Keratinocyte (primary cell): ENCODE measurements around the gene CISD1. TPM values are rescaled to one million over a fixed set of nuclear protein-coding genes. Genes with fewer than 3 reads are reported as not detected.

Experiments
- DNase-seq: peaks from one replicate; pipeline ENCODE4 v3.0.0-alpha.2; 2011; ENCODE audit warnings: low read depth, missing footprints, low spot score
- FAIRE-seq: peaks from 2 replicates; lab custom pipeline; 2011; peaks lifted over from hg19 to GRCh38; lab: Jason Lieb, UNC
- H2AFZ ChIP-seq: 2 replicates; pipeline ENCODE4 v1.6.0; 2012; ENCODE audit warnings: low read length, control low read depth, inconsistent platforms; ENCODE audit not compliant: control insufficient read depth
- H3K27ac ChIP-seq: 2 replicates; pipeline ENCODE4 v1.5.1; 2011; ENCODE audit warnings: low read length; ENCODE audit not compliant: control insufficient read depth, insufficient read depth
- H3K27me3 ChIP-seq: 3 replicates; pipeline ENCODE4 v1.6.0; 2011; ENCODE audit warnings: low read length; ENCODE audit not compliant: control insufficient read depth, insufficient read depth; ENCODE audit errors: extremely low read depth
- H3K36me3 ChIP-seq, 2 experiments: 2 replicates in 1 of 2; 3 replicates in 1 of 2; pipeline ENCODE4 v1.5.1; 2011; ENCODE audit warnings: low read length in 2 of 2, mild to moderate bottlenecking in 1 of 2; ENCODE audit not compliant: control insufficient read depth in 2 of 2, insufficient read depth in 2 of 2; ENCODE audit errors: extremely low read depth in 1 of 2
- H3K4me1 ChIP-seq: 3 replicates; pipeline ENCODE4 v1.5.1; 2011; ENCODE audit warnings: low read length; ENCODE audit not compliant: control insufficient read depth, insufficient read depth; ENCODE audit errors: extremely low read depth
- H3K4me2 ChIP-seq: 3 replicates; pipeline ENCODE4 v1.6.0; 2011; ENCODE audit warnings: low read depth, low read length; ENCODE audit not compliant: control insufficient read depth, insufficient read depth; ENCODE audit errors: extremely low read depth
- H3K4me3 ChIP-seq, 3 experiments: fragments of 200-600 bp in 1 of 3; sonication (generic) in 1 of 3; 2 replicates in 2 of 3; 3 replicates in 1 of 3; pipeline ENCODE4 v1.5.1; 2011 to 2016; ENCODE audit warnings: low read length in 3 of 3, mild to moderate bottlenecking in 3 of 3, control low read depth in 2 of 3, inconsistent platforms in 1 of 3, low read depth in 1 of 3, mixed read lengths in 1 of 3, mixed run types in 1 of 3, moderate library complexity in 1 of 3; ENCODE audit not compliant: control insufficient read depth in 2 of 3, insufficient read depth in 2 of 3; ENCODE audit errors: extremely low read depth in 1 of 3
- H3K79me2 ChIP-seq: 2 replicates; pipeline ENCODE4 v1.6.0; 2012; ENCODE audit warnings: low read length; ENCODE audit not compliant: control insufficient read depth, insufficient read depth
- H3K9ac ChIP-seq: 3 replicates; pipeline ENCODE4 v1.6.0; 2011; ENCODE audit warnings: low read length; ENCODE audit not compliant: control insufficient read depth, insufficient read depth; ENCODE audit errors: extremely low read depth
- H3K9me1 ChIP-seq: 3 replicates; pipeline ENCODE4 v1.6.0; 2011; ENCODE audit warnings: low read length; ENCODE audit not compliant: control insufficient read depth, insufficient read depth; ENCODE audit errors: extremely low read depth
- H3K9me3 ChIP-seq: 2 replicates; pipeline ENCODE4 v1.5.1; 2012; ENCODE audit warnings: low read depth, low read length; ENCODE audit not compliant: control insufficient read depth
- H4K20me1 ChIP-seq: 3 replicates; pipeline ENCODE4 v1.6.0; 2011; ENCODE audit warnings: low read length; ENCODE audit not compliant: control insufficient read depth, insufficient read depth; ENCODE audit errors: extremely low read depth
- EZH2 ChIP-seq: IDR thresholded peaks from one replicate; pipeline ENCODE4 v1.6.1; 2012; ENCODE audit warnings: inconsistent platforms, mild to moderate bottlenecking, low read length, moderate library complexity
- dilution Hi-C: fragments of 300-500 bp; cut with MboI; formaldehyde crosslinking; loops from one replicate; pipeline ENCODE4 v1.7.0; 2020; ENCODE audit warnings: low sequenced_read_pairs; ENCODE audit not compliant: extremely low pct_ligation_motif_present
- polyA plus RNA-seq, 5 experiments: library from polyadenylated mRNA; depleted of rRNA in 3 of 5; stranded (reverse) in 3 of 5; stranded (forward) in 1 of 5; unstranded in 1 of 5; fragments of >200 nt; gene quantifications; 1 replicate in 1 of 5; 2 replicates in 3 of 5; 3 replicates in 1 of 5; pipeline versions ENCODE4 v1.2.1 to v1.2.3, GENCODE V29; 2011 to 2012; ENCODE audit warnings: missing spikeins in 2 of 5, low read depth in 1 of 5, low replicate concordance in 1 of 5
- TF ChIP-seq, protein P1 (sequence below), 3 experiments: IDR thresholded peaks in 1 of 3; conservative IDR thresholded peaks in 1 of 3; optimal IDR thresholded peaks in 1 of 3; 2 replicates in 2 of 3; 3 replicates in 1 of 3; pipeline versions ENCODE3 to v1.5.1; 2011; ENCODE audit warnings: low read length in 3 of 3, mild to moderate bottlenecking in 3 of 3, moderate library complexity in 2 of 3, control low read depth in 1 of 3, inconsistent platforms in 1 of 3; ENCODE audit not compliant: insufficient read depth in 2 of 3; ENCODE audit errors: extremely low read depth in 1 of 3

The CISD1 gene
- polyA plus RNA-seq, 1 donor (not counting 4 experiments of a cell fraction or from before 2014, with no cell fraction given), result 81.7 TPM

DNA sequence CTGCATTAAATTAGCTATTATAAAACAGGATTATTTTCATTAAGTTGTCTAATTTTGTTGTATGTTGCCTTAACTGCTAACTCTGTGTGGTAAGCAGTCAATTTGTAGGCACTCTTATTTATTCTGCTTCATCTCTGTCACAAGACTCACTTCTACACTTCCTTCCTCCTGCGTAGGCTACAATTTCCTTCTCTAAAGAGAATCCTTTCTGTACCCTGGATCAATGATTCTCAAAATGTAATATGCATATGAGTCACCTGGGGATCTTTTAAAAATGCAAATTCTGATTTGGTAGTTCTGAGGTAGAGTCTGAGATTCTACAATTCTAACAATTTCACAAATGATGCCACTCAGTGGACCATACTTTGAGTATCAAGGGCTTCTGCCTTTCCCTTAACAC lies 61.5 kb downstream of the CISD1 start:
- FAIRE-seq, result no peak
- Histone ChIP-seq H3K36me3 (no peaks in the 10 kb centered on the region), H2AFZ (no peak overlapping the region), H3K9me3 (no peaks in the 10 kb centered on the region), H3K9me1 (no peaks in the 10 kb centered on the region), H3K4me3 (no peak overlapping the region), H3K9ac (no peak overlapping the region), H3K4me2 (no peak overlapping the region), H4K20me1 (no peaks in the 10 kb centered on the region), H3K79me2 (peaks cover 4% of the 10 kb centered on the region), H3K27ac (no peak overlapping the region), H3K4me1 (peaks cover 2% of the 10 kb centered on the region), H3K27me3 (no peaks in the 10 kb centered on the region)
- dilution Hi-C loops, result no loop called here
- TF ChIP-seq, protein P1, sequence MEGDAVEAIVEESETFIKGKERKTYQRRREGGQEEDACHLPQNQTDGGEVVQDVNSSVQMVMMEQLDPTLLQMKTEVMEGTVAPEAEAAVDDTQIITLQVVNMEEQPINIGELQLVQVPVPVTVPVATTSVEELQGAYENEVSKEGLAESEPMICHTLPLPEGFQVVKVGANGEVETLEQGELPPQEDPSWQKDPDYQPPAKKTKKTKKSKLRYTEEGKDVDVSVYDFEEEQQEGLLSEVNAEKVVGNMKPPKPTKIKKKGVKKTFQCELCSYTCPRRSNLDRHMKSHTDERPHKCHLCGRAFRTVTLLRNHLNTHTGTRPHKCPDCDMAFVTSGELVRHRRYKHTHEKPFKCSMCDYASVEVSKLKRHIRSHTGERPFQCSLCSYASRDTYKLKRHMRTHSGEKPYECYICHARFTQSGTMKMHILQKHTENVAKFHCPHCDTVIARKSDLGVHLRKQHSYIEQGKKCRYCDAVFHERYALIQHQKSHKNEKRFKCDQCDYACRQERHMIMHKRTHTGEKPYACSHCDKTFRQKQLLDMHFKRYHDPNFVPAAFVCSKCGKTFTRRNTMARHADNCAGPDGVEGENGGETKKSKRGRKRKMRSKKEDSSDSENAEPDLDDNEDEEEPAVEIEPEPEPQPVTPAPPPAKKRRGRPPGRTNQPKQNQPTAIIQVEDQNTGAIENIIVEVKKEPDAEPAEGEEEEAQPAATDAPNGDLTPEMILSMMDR (optimal IDR thresholded peaks at IDR 0.05 in 1 of 3, IDR thresholded peaks at IDR 0.05 in 1 of 3, conservative IDR thresholded peaks at IDR 0.05 in 1 of 3; ENCODE audit: extremely low read depth in 1 of 3, insufficient read depth in 2 of 3, low read length in 3 of 3), result no peak
- no peak for TF ChIP-seq EZH2
- DNase-seq, result no peak

DNA sequence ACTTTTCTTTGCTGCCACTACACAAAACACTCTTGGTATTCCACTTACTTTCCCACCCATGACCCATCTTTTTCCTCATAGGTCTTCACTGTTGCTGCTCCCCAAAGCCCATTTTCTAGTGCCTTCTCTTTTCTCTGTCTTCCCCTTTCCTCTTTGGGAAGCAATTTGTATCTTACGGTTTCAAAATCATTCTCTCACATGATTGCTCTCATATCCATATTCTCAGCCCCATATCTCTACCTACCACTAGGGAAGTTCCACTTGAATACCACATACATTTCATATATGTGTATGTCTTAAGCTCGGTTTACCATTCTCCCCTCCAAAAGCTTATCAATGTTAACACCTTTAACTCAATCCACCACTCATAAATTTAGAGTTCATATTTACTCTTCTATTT lies 62.7 kb downstream of the CISD1 start:
- Histone ChIP-seq H3K27me3 (no peaks in the 10 kb centered on the region), H3K4me2 (no peak overlapping the region), H4K20me1 (no peaks in the 10 kb centered on the region), H3K9me1 (no peaks in the 10 kb centered on the region), H3K36me3 (no peaks in the 10 kb centered on the region), H3K9ac (no peak overlapping the region), H3K9me3 (no peaks in the 10 kb centered on the region), H3K4me3 (no peak overlapping the region), H3K27ac (no peak overlapping the region), H3K4me1 (peaks cover 9% of the 10 kb centered on the region), H3K79me2 (peaks cover 15% of the 10 kb centered on the region), H2AFZ (no peak overlapping the region)
- dilution Hi-C loops, result no loop called here
- no peak for FAIRE-seq
- TF ChIP-seq, protein P1 (optimal IDR thresholded peaks at IDR 0.05 in 1 of 3, IDR thresholded peaks at IDR 0.05 in 1 of 3, conservative IDR thresholded peaks at IDR 0.05 in 1 of 3; ENCODE audit: extremely low read depth in 1 of 3, insufficient read depth in 2 of 3, low read length in 3 of 3), result no peak
- TF ChIP-seq EZH2, result no peak
- DNase-seq, result no peak
